Measurements from ENCODE around the gene SERPINA5. TPM values are rescaled to one million over a fixed set of nuclear protein-coding genes. Genes with fewer than 3 reads are reported as not detected.

Gene SERPINA5
- total and polyA plus RNA-seq, 5 experiments from 2014 or later = not detected

DNA sequence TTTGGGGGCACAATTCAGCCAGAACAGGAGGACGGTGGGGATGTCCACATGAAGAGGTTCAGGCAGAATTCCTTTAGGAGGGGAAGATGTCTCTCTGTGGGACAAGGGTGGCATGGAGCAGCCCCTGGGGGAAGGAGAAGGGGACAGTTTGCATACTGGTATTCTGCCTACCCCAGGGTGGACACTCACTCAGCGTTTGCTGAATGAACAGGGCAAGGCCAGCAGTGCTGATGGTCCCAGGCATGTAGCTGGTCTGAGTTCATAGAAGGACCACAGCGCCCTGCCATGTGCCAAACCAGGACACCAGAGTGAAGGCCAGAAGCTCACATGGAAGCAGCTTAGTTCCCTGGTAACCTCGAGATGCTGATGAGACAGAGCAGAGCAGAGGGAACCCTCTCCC lies 5.4 kb downstream of the SERPINA5 start:
- H3K4me1 Mint-ChIP-seq = no peaks in the 10 kb centered on the region
- DNase-seq = no peak

DNA sequence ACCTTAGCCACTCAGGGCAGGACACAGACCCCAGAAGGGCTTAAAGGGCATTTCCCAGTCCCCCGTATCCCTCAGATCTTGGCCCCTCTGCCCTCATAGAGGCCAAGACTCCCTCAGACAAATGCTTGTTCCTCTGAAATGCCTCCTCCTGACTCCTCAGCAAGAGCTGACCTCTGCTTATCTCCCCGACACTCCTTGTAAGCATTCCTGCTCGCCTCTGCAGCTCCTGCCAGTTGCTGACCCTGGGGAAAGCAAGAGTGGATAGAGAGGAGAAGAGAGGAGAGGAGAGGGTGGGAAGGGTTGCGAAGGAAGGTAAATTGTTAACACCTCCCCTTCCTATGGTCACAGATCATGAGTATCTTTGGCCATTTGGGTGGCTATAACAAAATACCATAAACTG lies 7.1 kb downstream of the SERPINA5 start:
- Mint-ChIP-seq H3K36me3 (no peaks in the 10 kb centered on the region), H3K27ac (peak overlapping the region in 1 of 10 donors; percentile 20), H3K4me3 (no peak overlapping the region), H3K9me3 (peaks cover 0 to 15% (median 0%) of the 10 kb centered on the region in 9 donors), H3K4me1 (no peaks in the 10 kb centered on the region), H3K27me3 (peaks cover 0 to 12% (median 4%) of the 10 kb centered on the region in 5 donors)
- no peak for DNase-seq
- no peak for ATAC-seq
- POLR2A ChIA-PET = no interaction called here

More for the DNA sequence above, 5.4 kb downstream of the SERPINA5 start:
- Mint-ChIP-seq H3K9me3 (peaks cover 0 to 14% (median 0%) of the 10 kb centered on the region in 9 donors), H3K27ac (no peak overlapping the region), H3K4me3 (no peak overlapping the region), H3K36me3 (no peaks in the 10 kb centered on the region), H3K27me3 (peaks cover 0 to 14% (median 9%) of the 10 kb centered on the region in 5 donors)
- ATAC-seq = no peak
- POLR2A ChIA-PET = no interaction called here

DNA sequence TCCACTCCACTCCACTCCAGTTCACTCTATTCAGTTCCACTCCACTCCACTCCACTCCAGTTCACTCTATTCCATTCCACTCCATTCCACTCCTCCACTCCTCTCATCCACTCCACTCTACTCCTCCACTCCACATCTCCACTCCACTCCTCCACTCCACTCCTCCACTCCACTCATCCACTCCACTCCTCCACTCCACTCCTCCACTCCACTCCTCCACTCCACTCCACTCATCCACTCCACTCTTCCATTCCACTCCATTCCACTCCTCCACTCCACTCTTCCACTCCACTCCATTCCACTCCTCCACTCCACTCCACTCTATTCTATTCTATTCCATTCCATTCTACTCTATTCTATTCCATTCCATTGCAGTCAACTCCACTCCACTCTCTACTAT lies 9.8 kb downstream of the SERPINA5 start:
- ATAC-seq (no peak), DNase-seq (peak in 1 of 10 donors; percentile 11)
- POLR2A ChIA-PET = no interaction called here
- Mint-ChIP-seq H3K4me1 (no peaks in the 10 kb centered on the region), H3K27me3 (peaks cover 0 to 23% (median 2%) of the 10 kb centered on the region in 5 donors), H3K4me3 (no peak overlapping the region), H3K36me3 (no peaks in the 10 kb centered on the region), H3K9me3 (peaks cover 0 to 15% (median 0%) of the 10 kb centered on the region in 9 donors), H3K27ac (no peak overlapping the region)

DNA sequence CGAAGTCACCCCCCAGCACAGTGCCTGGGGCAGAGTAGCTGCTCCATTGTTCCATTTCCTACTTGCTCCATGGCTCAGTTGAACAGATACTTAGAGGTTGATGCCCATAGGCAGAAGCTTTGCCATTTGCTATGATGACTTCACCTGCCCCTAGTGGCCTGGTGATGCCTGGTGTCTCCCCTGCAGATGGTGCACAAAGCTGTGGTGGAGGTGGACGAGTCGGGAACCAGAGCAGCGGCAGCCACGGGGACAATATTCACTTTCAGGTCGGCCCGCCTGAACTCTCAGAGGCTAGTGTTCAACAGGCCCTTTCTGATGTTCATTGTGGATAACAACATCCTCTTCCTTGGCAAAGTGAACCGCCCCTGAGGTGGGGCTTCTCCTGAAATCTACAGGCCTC lies 10.6 kb downstream of the SERPINA5 start:
- peaks cover 0 to 23% (median 6%) of the 10 kb centered on the region in 5 donors for H3K27me3 Mint-ChIP-seq
- H3K27ac Mint-ChIP-seq = no peak overlapping the region
- peaks cover 0 to 15% (median 0%) of the 10 kb centered on the region in 9 donors for H3K9me3 Mint-ChIP-seq
- H3K4me3 Mint-ChIP-seq = no peak overlapping the region
- H3K4me1 Mint-ChIP-seq = no peaks in the 10 kb centered on the region
- POLR2A ChIA-PET = no interaction called here
- H3K36me3 Mint-ChIP-seq = no peaks in the 10 kb centered on the region
- DNase-seq (peak in 1 of 10 donors; percentile 34), ATAC-seq (no peak)

DNA sequence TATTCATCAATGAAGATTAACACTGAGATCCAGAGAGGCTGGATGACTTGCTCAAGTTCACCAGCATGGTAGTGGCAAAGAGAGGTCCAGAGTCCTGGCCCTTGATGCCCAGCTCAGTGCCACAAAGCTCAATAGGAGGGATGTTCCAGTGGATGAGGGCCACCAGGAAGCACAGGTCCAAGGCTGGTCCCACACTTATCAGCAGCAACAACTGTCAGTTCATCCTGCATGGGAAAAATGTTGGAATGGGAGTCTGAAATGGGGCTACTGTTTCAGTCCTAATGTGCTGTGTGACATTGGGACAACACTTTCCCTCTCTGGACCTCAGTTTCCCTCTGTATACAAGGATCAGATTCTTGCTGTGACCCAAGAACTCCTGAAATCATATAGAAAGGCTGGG lies 11.2 kb downstream of the SERPINA5 start:
- DNase-seq (peak in 1 of 10 donors; percentile 4), ATAC-seq (no peak)
- Mint-ChIP-seq H3K4me1 (no peaks in the 10 kb centered on the region), H3K4me3 (no peak overlapping the region), H3K27ac (no peak overlapping the region), H3K36me3 (no peaks in the 10 kb centered on the region), H3K9me3 (peaks cover 0 to 15% (median 0%) of the 10 kb centered on the region in 9 donors), H3K27me3 (peaks cover 0 to 29% (median 5%) of the 10 kb centered on the region in 5 donors)
- POLR2A ChIA-PET = no interaction called here

DNA sequence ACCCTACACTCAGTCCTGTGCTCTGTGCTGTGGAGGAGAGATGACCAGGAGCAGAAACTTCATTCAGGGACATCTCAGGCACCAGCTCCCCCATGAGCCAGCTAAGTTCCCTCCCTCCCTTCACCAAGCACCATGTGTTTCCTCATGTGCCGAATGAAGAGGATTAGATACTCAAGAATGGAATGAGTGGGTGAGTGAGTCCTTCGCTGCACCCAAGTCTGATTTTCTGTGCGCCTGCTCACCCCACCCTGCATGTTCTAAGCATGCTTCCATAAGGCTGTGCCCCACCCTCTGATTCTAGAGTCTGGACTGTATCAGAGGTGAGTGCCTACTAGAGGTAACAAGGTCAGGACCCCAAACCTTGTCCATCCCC lies 12.1 kb downstream of the SERPINA5 start:
- POLR2A ChIA-PET = no interaction called here
- no peak for DNase-seq
- Mint-ChIP-seq H3K27me3 (peaks cover 0 to 30% (median 7%) of the 10 kb centered on the region in 5 donors), H3K27ac (no peak overlapping the region), H3K4me3 (no peak overlapping the region), H3K9me3 (peaks cover 0 to 15% (median 0%) of the 10 kb centered on the region in 9 donors), H3K4me1 (no peaks in the 10 kb centered on the region), H3K36me3 (no peaks in the 10 kb centered on the region)
- ATAC-seq = no peak

DNA sequence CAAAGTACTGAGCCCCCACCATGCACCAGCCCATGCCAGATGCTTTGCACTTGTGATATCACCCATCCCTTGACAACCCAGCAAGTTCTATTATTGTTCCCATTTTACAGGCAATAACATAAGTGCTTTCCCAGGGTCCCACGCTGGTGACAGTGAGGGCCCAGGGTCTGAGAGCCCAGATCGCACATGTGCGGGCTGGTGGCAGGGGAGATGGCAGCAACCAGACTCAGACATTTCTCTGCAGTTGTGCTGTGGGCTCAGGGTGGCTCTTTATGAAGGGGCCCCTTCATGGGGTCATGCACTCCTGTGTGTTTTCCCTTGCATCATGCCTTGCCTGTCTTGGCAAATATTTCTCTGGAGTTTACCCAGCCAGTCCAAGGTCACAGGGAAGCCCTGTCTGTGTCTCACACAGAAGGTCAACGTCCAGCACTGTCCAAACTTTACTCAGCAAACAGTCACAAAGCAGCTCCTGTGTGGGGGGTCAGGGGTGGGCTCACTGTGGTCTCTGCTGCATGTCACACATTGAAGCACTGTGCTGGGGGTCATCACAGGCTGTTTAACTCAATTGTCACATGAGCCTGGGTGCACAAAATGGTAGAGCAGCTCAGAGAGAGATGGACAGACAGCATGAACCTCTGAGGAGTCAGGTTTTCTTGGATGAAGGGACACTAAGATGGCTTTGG lies 12.7 kb downstream of the SERPINA5 start:
- Mint-ChIP-seq H3K27me3 (peaks cover 0 to 30% (median 9%) of the 10 kb centered on the region in 5 donors), H3K9me3 (peaks cover 0 to 15% (median 0%) of the 10 kb centered on the region in 9 donors), H3K4me1 (no peaks in the 10 kb centered on the region), H3K36me3 (no peaks in the 10 kb centered on the region), H3K27ac (no peak overlapping the region), H3K4me3 (no peak overlapping the region)
- ATAC-seq (no peak), DNase-seq (peak in 1 of 10 donors; percentile 28)
- POLR2A ChIA-PET = no interaction called here

DNA sequence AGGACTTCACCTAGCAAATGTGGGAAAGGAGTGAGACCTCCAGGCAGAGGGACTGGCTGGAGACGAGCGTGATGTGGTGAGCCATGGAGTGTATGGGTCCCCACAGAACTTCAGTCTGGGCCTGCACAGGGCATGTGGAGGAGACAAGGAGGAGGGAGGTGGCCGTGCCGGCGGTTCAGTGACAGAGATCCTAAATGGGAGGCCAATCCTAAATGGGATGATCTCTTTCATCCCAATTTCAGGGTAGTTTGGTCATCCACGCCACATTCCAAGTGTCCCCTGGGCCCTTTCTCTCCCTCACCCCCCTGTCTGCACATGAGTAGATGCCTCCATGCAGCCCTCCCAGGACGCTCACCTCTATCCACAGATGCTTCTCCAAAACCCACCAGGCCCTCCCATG lies 13.2 kb downstream of the SERPINA5 start:
- Mint-ChIP-seq H3K27ac (no peak overlapping the region), H3K27me3 (peaks cover 0 to 36% (median 9%) of the 10 kb centered on the region in 5 donors), H3K36me3 (no peaks in the 10 kb centered on the region), H3K4me1 (no peaks in the 10 kb centered on the region), H3K9me3 (peaks cover 0 to 15% (median 0%) of the 10 kb centered on the region in 9 donors), H3K4me3 (no peak overlapping the region)
- POLR2A ChIA-PET = no interaction called here
- DNase-seq (peak in 1 of 10 donors; percentile 49), ATAC-seq (no peak)

DNA sequence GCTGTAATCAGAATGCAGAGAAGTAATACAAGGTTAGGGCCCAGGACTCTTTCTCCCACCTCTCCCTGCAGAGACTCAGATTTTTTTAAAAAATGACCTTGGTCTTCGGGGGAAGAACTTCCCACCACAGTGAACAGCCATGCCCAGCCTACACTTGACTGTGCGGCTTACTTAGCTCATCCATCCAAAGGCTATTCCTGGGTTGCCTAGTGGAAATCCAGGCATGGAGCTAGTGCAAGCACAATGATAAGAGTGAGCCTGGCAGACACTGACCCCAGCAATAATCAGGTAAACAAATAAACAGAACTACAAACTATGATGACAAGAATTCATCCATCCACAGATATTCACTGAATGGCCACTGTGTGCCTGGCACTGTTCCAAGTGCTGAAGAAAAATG lies 14.7 kb downstream of the SERPINA5 start:
- no peak for ATAC-seq
- POLR2A ChIA-PET = no interaction called here
- no peaks in the 10 kb centered on the region for H3K4me1 Mint-ChIP-seq

DNA sequence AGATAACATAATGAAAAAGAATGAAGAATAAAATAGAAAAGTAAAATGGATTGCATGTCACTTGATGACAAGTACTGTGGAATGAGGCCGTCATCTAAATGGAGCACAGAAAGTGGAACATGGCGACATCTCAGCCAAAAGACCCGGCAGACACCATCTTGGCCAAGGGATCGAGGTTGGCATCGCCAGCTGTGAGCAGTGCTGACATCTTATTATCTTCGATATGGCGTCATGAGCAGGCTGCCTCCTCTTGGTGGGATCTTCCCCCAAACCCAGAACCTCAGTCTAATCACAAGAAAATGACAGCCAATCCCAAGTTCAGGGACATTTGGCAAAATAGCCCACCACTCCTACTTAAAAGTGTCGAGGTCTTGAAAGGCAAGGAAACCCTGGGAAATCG lies 15.1 kb downstream of the SERPINA5 start:
- POLR2A ChIA-PET = no interaction called here
- ATAC-seq = no peak
- H3K27ac Mint-ChIP-seq = no peak overlapping the region

More for the DNA sequence above, 14.7 kb downstream of the SERPINA5 start:
- H3K4me3 Mint-ChIP-seq = no peak overlapping the region
- H3K9me3 Mint-ChIP-seq = peaks cover 0 to 8% (median 0%) of the 10 kb centered on the region in 9 donors
- no peak for DNase-seq
- no peak overlapping the region for H3K27ac Mint-ChIP-seq
- peaks cover 2 to 50% (median 14%) of the 10 kb centered on the region in 5 donors for H3K27me3 Mint-ChIP-seq
- H3K36me3 Mint-ChIP-seq = no peaks in the 10 kb centered on the region

DNA sequence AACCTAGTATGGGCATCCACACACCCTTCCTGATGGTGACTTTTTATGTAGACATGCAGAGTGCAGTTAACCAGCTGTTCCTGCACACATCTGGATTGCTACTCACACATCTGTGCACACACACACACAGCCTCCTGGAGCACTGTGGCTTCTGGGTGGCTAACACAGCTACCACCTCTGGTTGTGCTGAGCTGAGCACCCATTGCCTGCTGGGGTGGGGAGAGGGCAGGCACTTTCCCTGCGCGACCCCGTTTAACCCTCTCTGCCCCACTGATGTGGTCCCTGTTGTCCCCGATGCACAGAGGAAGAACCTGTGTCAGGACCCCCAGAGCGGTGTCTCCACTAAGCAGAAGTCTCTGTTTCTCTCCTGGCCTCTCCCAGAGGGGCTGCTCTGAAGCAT lies 16.6 kb downstream of the SERPINA5 start:
- ATAC-seq (no peak), DNase-seq (peak in 1 of 10 donors; percentile 16)
- POLR2A ChIA-PET = no interaction called here
- H3K36me3 Mint-ChIP-seq = no peaks in the 10 kb centered on the region
- H3K4me1 Mint-ChIP-seq = peaks cover 0 to 2% (median 0%) of the 10 kb centered on the region in 4 donors
- H3K27ac Mint-ChIP-seq = no peak overlapping the region
- no peak overlapping the region for H3K4me3 Mint-ChIP-seq
- peaks cover 2 to 59% (median 16%) of the 10 kb centered on the region in 5 donors for H3K27me3 Mint-ChIP-seq
- peaks cover 0 to 5% (median 0%) of the 10 kb centered on the region in 9 donors for H3K9me3 Mint-ChIP-seq

More for the DNA sequence above, 15.1 kb downstream of the SERPINA5 start:
- H3K4me1 Mint-ChIP-seq = peaks cover 0 to 2% (median 0%) of the 10 kb centered on the region in 4 donors
- no peak overlapping the region for H3K4me3 Mint-ChIP-seq
- peaks cover 2 to 55% (median 16%) of the 10 kb centered on the region in 5 donors for H3K27me3 Mint-ChIP-seq
- H3K9me3 Mint-ChIP-seq = peaks cover 0 to 5% (median 0%) of the 10 kb centered on the region in 9 donors
- DNase-seq = peak in 1 of 10 donors; percentile 42
- no peaks in the 10 kb centered on the region for H3K36me3 Mint-ChIP-seq

DNA sequence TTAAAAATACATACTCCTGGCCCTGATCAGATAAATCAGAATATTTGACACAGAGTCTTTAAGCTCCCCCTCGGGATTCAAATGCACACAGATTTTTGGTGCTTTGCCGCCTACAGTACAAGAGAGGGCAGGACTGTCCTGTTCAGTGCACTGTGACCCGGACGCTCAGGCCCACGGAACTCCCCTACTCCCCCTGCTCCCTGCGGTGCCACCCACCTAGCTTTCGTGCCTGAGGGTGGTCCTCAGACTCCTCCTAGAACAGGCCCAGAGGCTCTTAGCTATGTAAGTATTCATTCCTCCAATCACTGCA lies 17.2 kb downstream of the SERPINA5 start:
- ATAC-seq = no peak
- Mint-ChIP-seq H3K36me3 (no peaks in the 10 kb centered on the region), H3K27me3 (peaks cover 2 to 59% (median 18%) of the 10 kb centered on the region in 5 donors), H3K4me1 (peaks cover 0 to 2% (median 0%) of the 10 kb centered on the region in 4 donors), H3K4me3 (no peak overlapping the region), H3K9me3 (peaks cover 0 to 5% (median 0%) of the 10 kb centered on the region in 9 donors), H3K27ac (no peak overlapping the region)
- peak in 1 of 10 donors; percentile 19 for DNase-seq
- POLR2A ChIA-PET = no interaction called here

DNA sequence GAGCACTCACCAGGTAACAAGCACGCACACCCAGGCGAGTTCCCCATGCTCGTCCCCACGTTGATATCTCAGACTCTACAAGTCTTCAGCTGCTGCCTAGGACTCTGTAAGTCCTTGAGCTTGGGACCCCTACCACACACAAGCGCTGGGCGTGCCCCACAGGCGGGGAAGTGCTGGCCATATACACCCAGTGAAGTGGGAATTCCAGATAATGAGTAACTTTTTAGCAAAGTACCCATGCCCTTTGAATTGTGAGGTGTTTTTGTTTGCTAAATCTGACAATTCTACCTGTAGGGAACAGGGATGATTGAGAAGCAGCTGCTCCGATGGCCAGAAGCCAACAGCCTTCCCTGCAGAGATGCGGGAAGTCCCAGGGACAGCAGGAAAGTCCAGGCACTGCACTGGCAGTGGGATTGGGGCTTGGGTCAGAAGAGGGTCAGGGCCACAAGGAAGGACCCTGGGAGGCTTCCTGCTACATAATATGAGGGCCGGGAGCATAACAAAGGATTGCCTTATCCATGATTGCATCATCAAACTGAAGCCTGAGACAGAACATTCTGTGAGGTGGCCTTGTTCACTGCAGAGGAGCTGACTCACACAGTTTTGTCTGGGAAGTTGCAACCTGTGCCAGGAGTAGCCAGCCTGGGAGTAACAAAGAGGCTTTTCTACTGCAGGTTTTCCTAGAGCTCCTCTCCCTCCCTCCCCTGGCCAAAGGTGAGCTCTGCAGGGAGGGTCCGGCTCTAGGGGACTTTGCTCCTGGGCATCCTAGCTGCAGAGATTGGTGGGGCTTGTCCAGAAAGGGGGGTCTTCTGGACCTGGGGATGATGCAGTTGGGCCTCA lies 17.8 kb downstream of the SERPINA5 start:
- Mint-ChIP-seq H3K9me3 (peaks cover 0 to 5% (median 0%) of the 10 kb centered on the region in 9 donors), H3K4me3 (no peak overlapping the region), H3K27ac (no peak overlapping the region), H3K36me3 (no peaks in the 10 kb centered on the region), H3K4me1 (peaks cover 0 to 2% (median 0%) of the 10 kb centered on the region in 4 donors), H3K27me3 (peaks cover 2 to 59% (median 18%) of the 10 kb centered on the region in 5 donors)
- DNase-seq (peak in 1 of 10 donors; percentile 49), ATAC-seq (no peak)
- POLR2A ChIA-PET = no interaction called here
